Endodermal cell (in vitro differentiated cells): ENCODE data around the gene EPM2A. TPM values are rescaled to one million over a fixed set of nuclear protein-coding genes. Genes with fewer than 3 reads are reported as not detected.

ENCODE experiments used
- DNase-seq: peaks from one replicate; pipeline ENCODE4 v3.0.0-alpha.2; 2017
- H3K27ac ChIP-seq: 2 replicates; pipeline ENCODE4 v1.5.1; 2013; ENCODE audit warnings: mild to moderate bottlenecking, low read depth, low read length, moderate library complexity
- H3K27me3 ChIP-seq: 2 replicates; pipeline ENCODE4 v1.6.1; 2013; ENCODE audit warnings: mild to moderate bottlenecking, low read length, moderate library complexity; ENCODE audit not compliant: insufficient read depth, control insufficient read depth, poor library complexity, severe bottlenecking
- H3K36me3 ChIP-seq: 2 replicates; pipeline ENCODE4 v1.7.0; 2013; ENCODE audit warnings: mild to moderate bottlenecking, low read length, moderate library complexity; ENCODE audit not compliant: control insufficient read depth, insufficient read depth
- H3K4me1 ChIP-seq: one replicate; pipeline ENCODE4 v1.7.0; 2013; ENCODE audit warnings: low read length; ENCODE audit not compliant: control insufficient read depth, insufficient read depth
- H3K4me3 ChIP-seq: 2 replicates; pipeline ENCODE4 v1.5.1; 2013; ENCODE audit warnings: mild to moderate bottlenecking, low read length, moderate library complexity
- H3K9ac ChIP-seq: 2 replicates; pipeline ENCODE4 v1.6.1; 2013; ENCODE audit warnings: mild to moderate bottlenecking, low read length, moderate library complexity; ENCODE audit not compliant: poor library complexity, severe bottlenecking; ENCODE audit errors: extremely low read depth
- H3K9me3 ChIP-seq: 2 replicates; pipeline ENCODE4 v1.6.1; 2013; ENCODE audit warnings: mild to moderate bottlenecking, low read length, moderate library complexity; ENCODE audit not compliant: control insufficient read depth
- H3K27ac Mint-ChIP-seq: 2 replicates; pipeline ENCODE4 v1.8.0; 2020; ENCODE audit warnings: mixed read lengths
- H3K27me3 Mint-ChIP-seq: 2 replicates; pipeline ENCODE4 v1.8.0; 2021; ENCODE audit warnings: mild to moderate bottlenecking, mixed read lengths; ENCODE audit not compliant: insufficient read depth
- H3K36me3 Mint-ChIP-seq: 2 replicates; pipeline ENCODE4 v1.8.0; 2020; ENCODE audit warnings: low read depth, mixed read lengths
- H3K4me1 Mint-ChIP-seq: 2 replicates; pipeline ENCODE4 v1.8.0; 2020; ENCODE audit warnings: mixed read lengths
- H3K4me3 Mint-ChIP-seq: 2 replicates; pipeline ENCODE4 v1.8.0; 2020; ENCODE audit warnings: mild to moderate bottlenecking, moderate library complexity, mixed read lengths
- H3K9me3 Mint-ChIP-seq: 2 replicates; pipeline ENCODE4 v1.8.0; 2020; ENCODE audit warnings: mild to moderate bottlenecking, mixed read lengths
- WGBS, 2 experiments: methylation state at CpG; one replicate each; pipeline versions ENCODE4 v1.1.5 to v1.1.7; 2013; ENCODE audit warnings: missing lambda C conversion rate in 2 of 2, mixed read lengths in 1 of 2; ENCODE audit not compliant: insufficient coverage in 1 of 2, insufficient read length in 1 of 2; 5-methylcytosine and 5-hydroxymethylcytosine counted together
- total RNA-seq, 2 donors: library from RNA; stranded (reverse); fragmentation: NEBNext Ultra II Directional in 1 of 2; extraction: Animal tissue kit (Norgen Biotek cat#: 25700) in 1 of 2; gene quantifications; 2 replicates in 1 of 2; 3 replicates in 1 of 2; pipeline ENCODE4 v1.2.1, GENCODE V29; 2021
- TF ChIP-seq, protein P1 (sequence below): fragments of 200-600 bp; sonication (generic); conservative IDR thresholded peaks from 2 replicates; pipeline ENCODE4 v1.5.0; 2021; ENCODE audit warnings: antibody characterized with exemption, mild to moderate bottlenecking

The EPM2A gene
- total RNA-seq, 2 donors from 2014 or later, result 5.1 to 7.2 TPM

DNA sequence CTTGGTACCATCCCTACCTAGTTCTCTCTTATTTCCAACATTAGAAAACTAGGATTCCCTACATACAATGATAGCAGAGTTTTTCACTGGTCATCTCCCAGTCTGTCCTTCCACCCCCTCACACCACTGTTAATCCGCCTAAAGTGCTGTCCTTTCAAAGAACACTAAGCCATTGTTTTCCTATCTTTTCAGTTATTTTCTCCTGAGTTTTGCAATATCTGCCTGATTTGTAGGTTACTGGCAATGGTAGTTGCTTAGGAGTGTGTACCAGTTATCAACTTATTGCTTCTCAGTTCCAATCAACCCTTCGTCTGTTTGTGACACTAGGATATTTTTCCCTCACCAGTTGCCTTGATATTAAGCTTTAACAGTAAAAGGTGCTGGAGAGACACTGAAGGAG lies 135.0 kb downstream of the EPM2A start:
- H3K36me3 Mint-ChIP-seq, result no peaks in the 10 kb centered on the region
- TF ChIP-seq, protein P1, sequence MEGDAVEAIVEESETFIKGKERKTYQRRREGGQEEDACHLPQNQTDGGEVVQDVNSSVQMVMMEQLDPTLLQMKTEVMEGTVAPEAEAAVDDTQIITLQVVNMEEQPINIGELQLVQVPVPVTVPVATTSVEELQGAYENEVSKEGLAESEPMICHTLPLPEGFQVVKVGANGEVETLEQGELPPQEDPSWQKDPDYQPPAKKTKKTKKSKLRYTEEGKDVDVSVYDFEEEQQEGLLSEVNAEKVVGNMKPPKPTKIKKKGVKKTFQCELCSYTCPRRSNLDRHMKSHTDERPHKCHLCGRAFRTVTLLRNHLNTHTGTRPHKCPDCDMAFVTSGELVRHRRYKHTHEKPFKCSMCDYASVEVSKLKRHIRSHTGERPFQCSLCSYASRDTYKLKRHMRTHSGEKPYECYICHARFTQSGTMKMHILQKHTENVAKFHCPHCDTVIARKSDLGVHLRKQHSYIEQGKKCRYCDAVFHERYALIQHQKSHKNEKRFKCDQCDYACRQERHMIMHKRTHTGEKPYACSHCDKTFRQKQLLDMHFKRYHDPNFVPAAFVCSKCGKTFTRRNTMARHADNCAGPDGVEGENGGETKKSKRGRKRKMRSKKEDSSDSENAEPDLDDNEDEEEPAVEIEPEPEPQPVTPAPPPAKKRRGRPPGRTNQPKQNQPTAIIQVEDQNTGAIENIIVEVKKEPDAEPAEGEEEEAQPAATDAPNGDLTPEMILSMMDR, result no peak
- peak overlapping the region; percentile 6 for H3K4me3 ChIP-seq
- 85% methylated on average over 2 of the region's 2 CpGs; no CpG with 5 or more reads in 1 of the 2 experiments for WGBS, 2 experiments
- H3K4me1 ChIP-seq, result peaks cover 3% of the 10 kb centered on the region
- no peaks in the 10 kb centered on the region for H3K27me3 Mint-ChIP-seq
- H3K36me3 ChIP-seq, result no peaks in the 10 kb centered on the region
- no peak overlapping the region for H3K9ac ChIP-seq
- peaks cover 4% of the 10 kb centered on the region for H3K9me3 ChIP-seq
- peaks cover 10% of the 10 kb centered on the region for H3K4me1 Mint-ChIP-seq
- DNase-seq, result no peak
- no peak overlapping the region for H3K4me3 Mint-ChIP-seq
- no peaks in the 10 kb centered on the region for H3K27me3 ChIP-seq
- H3K9me3 Mint-ChIP-seq, result peaks cover 10% of the 10 kb centered on the region
- no peak overlapping the region for H3K27ac ChIP-seq
- peak overlapping the region; percentile 2 for H3K27ac Mint-ChIP-seq

DNA sequence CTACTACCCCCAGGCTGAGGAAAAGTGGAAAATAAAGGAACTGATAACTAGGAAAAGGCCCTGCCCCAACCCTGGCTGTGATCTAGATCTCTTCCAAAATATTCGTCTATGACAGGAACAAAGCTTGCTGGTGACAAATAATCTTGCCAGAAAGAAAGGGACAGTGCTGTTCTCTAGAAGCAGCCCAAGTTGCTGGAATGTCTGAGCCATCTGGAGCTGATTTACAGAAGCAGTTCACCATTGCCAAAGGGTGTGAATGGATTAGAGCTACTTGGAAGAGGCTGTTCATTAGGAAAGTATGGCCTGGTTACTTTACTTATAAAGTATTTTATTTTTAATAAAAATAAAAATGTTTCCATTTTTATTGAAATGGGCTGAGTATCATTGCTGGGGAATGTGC lies 146.3 kb downstream of the EPM2A start:
- 74% methylated on average over 1 of the region's 1 CpG; no CpG with 5 or more reads in 1 of the 2 experiments for WGBS, 2 experiments
- no peaks in the 10 kb centered on the region for H3K9me3 ChIP-seq
- no peaks in the 10 kb centered on the region for H3K4me1 ChIP-seq
- no peaks in the 10 kb centered on the region for H3K27me3 Mint-ChIP-seq
- DNase-seq, result no peak
- no peak overlapping the region for H3K4me3 ChIP-seq
- H3K4me3 Mint-ChIP-seq, result no peak overlapping the region
- H3K27ac ChIP-seq, result no peak overlapping the region
- H3K9me3 Mint-ChIP-seq, result no peaks in the 10 kb centered on the region
- H3K36me3 Mint-ChIP-seq, result no peaks in the 10 kb centered on the region
- H3K9ac ChIP-seq, result no peak overlapping the region
- peaks cover 7% of the 10 kb centered on the region for H3K4me1 Mint-ChIP-seq
- TF ChIP-seq, protein P1, result no peak
- no peaks in the 10 kb centered on the region for H3K36me3 ChIP-seq
- no peak overlapping the region for H3K27ac Mint-ChIP-seq
- no peaks in the 10 kb centered on the region for H3K27me3 ChIP-seq

DNA sequence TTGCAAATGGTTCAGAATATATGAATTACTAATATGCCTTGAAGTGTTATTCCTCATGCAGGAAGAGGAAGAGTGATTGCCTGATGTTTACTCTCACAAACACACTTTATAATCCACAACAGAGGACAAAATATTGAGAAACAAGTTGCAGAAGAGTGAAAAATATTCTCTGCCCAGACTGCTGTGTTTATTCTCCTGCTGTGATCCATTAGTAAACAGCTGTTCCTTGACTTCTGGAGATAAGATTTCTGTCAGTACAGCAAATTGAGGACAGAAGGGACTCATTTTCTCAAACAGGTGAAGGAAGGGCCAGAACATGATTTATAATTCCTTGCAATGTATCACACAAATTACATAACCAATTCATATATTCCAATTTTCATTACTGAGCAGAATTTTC lies 148.0 kb downstream of the EPM2A start:
- H3K36me3 Mint-ChIP-seq, result no peaks in the 10 kb centered on the region
- no peak overlapping the region for H3K27ac ChIP-seq
- no peaks in the 10 kb centered on the region for H3K36me3 ChIP-seq
- H3K4me1 Mint-ChIP-seq, result peaks cover 7% of the 10 kb centered on the region
- no peaks in the 10 kb centered on the region for H3K9me3 ChIP-seq
- no peaks in the 10 kb centered on the region for H3K9me3 Mint-ChIP-seq
- DNase-seq, result no peak
- no peak overlapping the region for H3K9ac ChIP-seq
- H3K4me3 ChIP-seq, result no peak overlapping the region
- H3K4me3 Mint-ChIP-seq, result no peak overlapping the region
- no peak overlapping the region for H3K27ac Mint-ChIP-seq
- no peaks in the 10 kb centered on the region for H3K27me3 ChIP-seq
- no peaks in the 10 kb centered on the region for H3K27me3 Mint-ChIP-seq
- H3K4me1 ChIP-seq, result no peaks in the 10 kb centered on the region
- TF ChIP-seq, protein P1, result no peak
